ENCODE results near the gene HPCA.

GRCh38 chr1:32928715-32929114 lies 42.4 kb downstream of the HPCA start:
- TF ChIP-seq CTCF (IDR thresholded peaks at IDR 0.05; ENCODE audit: low read depth, low read length) (no peak), EZH2phosphoT487 (IDR thresholded peaks at IDR 0.05; ENCODE audit: low read depth) (no peak)
